Endothelial cell of hepatic sinusoid (primary cell): Measurements from ENCODE around the gene PEX26.
"Not testable (repeated sequence)": the region's sequence is repeated elsewhere in the genome, so short reads cannot be mapped to it uniquely, and the experiment has no call there.

Source experiments
- in situ Hi-C: cut with HindIII; loops from 2 replicates; pipeline ENCODE4 v1.10.0; 2017; ENCODE audit warnings: low sequenced_read_pairs

Gene PEX26

DNA sequence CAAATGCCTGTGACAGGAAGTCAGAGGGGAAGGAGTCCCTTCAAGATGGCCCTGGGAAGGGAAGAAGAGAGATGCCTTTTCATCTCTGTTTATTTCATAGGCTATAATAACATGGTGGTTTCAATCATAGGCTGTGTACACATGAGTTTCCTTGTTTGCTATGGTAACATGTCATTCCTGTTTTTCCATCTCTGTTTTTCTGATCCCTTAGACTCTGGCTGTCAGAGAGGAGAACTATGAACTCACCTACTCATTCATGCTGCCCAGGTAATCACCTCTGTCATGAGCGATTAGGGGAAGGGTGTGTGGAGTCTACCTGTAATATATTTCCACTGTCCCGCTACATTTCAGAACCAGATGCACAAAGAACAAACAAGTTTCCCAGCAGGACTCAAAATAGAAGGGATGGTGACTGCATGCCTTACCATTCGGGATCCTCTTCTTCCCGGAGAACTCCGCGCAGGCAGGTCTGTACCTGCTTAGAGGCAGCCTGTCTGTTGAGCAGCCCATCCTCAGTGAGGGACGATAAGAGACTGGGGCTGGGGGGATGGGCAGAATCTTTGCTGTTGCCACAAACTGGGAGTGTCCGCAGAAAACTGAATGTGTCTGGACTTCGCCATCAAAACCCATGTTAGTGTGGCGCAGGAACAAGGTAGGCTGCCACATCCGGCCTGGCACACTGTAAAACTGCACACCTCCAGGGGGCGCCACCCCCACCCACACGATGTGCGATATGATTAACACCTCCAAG is 7.1 kb upstream of the PEX26 start:
- in situ Hi-C loops, result no loop called here

DNA sequence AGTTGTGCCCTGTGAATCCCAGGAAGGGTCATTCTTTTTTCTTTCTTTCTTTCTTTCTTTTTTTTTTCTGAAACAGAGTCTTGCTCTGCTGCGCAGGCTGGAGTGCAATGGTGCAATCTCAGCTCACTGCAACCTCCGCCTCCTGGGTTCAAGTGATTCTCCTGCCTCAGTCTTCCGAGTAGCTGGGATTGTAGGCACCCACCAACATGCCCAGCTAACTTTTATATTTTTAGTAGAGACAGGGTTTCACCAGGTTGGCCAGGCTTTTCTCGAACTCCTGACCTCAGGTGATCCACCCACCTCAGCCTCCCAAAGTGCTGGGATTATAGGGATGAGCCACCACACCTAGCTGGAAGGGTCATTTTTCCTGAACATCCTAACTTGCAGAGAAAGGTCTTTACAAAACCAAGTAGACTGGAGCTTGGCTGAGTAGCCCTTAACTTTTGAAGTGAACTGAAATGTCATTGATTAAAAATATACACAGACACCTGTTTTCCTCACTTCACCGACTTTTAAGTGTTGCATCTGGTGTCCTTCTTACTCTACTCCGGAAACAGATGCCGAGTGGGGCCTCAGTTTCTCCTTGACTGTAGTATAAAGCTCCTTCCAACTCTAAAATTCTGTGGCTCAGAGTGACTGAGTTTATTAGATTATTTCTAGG is 6.4 kb upstream of the PEX26 start:
- in situ Hi-C loops, result not testable (repeated sequence)

DNA sequence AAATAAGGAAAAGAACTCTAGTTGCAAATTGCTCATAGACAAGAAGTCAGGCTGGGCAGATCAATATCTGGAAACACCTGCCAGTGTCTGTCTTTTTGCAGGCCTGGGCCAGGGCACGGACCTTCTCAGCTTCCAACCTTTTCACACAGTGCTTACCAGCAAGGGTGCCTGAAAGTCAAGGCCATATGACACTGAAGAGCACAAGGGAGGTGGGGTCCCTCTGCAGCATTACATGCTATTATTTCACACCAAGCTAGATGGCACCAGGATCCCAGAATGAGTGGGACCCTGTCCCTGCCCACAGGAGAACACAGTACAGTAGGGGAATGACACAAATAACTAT is 5.9 kb upstream of the PEX26 start:
- in situ Hi-C loops, result no loop called here

DNA sequence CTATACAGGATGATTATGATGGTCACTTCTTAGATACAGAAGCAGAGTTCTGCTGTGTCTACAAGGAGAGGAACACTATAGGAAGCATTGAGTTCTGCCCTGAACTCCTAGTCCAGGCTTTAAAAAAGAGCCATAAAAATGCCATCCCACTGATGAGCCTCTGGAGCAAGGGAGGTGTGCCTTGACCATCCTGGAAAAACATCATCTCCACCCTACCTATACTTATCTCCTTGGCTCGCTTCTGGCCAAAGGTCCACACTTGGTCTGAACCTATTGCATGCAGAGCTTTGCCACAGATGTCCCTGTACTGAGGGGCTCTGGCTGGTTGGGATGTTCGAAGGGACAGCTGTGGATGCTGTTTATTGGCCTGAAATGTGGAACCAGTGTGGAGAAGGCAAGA is 4.3 kb upstream of the PEX26 start:
- in situ Hi-C loops, result no loop called here

DNA sequence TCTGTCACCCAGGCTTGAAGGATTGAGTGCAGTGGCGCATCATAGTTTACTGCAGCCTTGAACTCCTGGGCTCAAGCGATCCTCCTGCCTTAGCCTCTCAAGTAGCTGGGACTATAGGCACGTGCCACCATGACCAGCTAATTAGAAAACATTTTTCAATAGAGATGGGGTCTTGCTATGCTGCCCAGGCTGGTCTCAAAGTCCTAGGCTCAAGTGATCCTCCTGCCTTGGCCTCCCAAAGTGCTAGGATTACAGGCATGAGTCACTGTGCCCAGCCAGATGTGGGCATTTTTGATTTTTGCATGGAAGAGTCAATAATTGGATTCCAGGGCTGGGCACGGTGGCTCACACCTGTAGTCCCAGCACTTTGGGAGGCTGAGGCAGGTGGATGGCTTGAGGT is 3.9 kb upstream of the PEX26 start:
- in situ Hi-C loops, result not testable (repeated sequence)

DNA sequence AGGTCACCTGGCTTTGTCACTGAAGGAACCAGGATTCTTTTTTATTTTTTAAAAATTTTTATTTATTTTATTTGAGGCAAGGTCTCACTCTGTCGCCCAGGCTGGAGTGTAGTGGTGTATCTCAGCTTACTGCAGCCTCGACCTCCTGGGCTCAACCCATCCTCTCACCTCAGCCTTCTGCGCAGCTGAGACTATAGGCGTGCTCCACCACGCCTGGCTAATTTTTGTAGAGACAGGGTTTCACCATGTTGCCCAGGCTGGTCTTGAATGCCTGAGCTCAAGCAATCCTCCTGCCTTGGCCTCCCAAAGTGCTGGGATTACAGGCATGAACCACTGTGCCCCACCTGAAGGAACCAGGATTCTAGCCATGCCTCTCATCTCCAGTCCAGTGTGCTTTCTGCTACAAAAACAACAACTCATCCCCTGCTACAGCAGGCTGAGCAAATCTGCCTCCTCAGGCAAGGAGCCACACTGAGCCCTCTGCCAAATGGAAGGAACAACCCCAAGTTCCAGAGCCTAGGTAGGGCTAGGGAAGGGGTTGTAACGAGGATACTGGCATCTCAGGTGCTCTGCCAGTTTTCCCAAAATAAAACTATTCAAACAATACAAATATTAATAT is 2.6 kb upstream of the PEX26 start:
- in situ Hi-C loops, result no loop called here

DNA sequence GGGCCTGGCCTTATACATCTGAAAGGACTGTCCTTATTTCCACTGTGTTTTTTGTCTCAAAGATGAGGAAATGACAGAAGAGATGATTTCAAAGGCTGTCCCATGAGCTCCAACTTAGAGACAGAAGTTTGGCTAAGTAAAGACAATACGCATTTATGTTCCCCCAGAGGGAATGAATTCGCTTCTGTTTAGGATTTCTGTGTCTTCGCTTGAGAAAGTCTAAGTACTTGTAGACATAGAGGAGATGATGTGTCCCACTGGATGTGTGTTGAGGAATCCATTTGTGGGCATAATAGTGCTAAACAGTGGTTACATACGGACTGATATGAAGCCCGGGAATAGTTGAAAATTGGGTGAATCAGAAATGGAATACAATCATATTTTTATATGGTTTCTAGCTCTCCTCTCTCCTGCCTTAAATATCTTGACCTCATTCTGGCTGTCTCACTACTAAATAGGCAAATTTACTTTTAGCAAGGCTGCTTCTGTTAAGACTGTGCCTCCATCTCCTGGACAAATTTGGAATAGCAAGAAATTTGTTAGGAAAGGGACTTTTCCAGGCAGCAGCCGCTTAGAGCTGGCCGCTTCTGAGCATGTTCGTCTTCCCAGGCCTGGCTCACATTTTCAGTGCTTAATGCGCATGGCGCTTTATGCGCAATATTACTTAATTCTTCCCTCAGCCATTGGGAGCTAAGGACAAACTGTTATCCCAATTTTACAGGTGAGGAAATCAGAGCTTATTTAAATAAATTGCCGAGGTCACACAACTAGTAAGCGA is 1.9 kb upstream of the PEX26 start:
- in situ Hi-C loops, result no loop called here

DNA sequence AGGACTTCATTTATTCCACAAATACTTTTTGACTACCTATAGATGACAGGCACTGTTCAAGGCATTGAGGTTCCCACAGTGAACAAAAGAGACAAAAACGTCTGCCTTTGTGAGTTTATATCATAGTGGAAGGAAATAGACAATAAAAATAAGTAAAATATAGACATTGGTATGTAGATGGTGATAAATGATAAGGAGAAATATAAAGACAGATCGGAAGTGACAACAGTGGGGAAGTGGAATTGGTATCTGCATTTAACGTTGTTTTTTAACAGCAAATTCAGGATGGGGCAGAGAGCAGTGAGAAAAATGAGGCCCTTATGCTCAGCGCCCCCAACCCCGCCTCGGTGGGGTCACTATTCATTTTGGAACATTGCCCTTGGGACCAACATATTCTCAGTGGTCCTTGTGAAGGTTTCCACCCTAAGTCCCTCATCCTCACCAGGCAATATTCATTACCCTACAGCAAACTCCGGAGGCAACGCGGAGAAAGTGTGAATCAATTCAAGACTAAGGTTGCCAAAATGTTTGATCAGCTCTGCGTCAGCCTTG is 627 bp upstream of the PEX26 start:
- in situ Hi-C loops, result no loop called here

DNA sequence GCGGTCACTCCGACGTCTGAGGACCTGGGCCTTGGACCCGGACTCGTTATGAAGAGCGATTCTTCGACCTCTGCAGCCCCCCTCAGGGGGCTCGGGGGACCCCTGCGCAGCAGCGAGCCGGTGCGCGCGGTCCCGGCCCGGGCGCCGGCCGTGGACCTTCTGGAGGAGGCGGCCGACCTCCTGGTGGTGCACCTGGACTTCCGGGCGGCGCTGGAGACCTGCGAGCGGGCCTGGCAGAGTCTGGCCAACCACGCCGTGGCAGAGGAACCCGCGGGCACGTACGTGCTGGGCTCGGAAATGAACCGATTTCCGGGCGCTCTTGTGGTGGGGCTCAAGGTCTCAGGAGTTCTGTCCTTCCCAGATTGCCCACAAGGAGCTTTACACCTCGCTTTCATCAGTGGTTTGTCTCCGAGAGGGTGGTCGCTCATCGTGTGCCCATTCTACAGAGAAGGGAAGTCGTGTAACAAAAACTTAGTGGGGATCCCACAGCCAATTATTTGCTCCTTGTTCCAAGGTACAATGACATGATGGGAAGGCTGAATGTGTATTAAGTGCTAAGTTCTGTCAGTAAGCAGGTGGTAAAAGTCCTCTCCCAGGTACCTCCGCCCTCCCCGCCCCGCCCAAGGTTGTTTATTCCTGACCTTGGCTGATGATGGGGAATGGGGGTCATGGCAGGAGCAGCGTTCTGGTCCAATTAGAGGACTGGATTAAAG is 695 bp downstream of the PEX26 start:
- in situ Hi-C loops, result no loop called here

DNA sequence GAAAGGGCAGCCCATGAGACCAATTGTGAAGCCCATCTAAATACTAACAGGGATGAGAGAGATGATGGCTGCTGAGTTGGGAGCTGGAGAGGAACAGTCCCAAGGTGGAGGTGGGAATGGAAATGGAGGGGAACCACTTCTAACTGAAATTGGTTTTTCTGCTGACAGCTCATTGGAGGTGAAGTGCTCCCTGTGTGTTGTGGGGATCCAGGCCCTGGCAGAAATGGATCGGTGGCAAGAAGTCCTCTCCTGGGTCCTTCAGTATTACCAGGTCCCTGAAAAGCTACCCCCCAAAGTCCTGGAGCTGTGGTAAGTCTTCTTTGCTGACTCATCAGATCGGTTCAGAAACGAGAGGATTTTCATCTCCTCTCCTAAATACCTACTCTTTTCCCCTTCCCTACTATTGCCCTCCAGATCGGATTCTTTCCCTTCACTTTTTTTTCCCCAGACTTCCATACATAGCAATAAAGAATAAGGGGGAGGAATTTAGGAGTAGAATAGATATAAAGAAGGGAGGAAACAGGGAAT is 2.0 kb downstream of the PEX26 start:
- in situ Hi-C loops, result no loop called here

DNA sequence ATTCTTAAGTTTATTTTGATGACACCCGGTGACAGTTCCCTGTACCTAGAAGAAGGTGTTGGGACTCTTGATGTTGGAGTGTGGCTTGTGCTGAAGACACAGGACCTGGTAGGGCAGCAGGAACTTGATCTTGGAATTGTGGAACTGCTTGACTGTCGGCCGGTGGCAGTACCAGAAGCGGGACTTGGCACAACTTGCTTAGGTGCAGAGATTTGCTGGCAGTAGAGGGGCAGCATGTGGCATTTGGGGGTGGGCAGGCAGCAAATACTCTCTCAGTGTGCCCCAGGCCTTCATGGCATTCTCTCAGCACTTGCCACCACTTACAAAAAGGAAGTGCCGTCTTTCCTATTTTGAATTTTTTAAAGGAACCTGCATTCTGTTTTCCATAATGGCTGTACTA is 3.6 kb downstream of the PEX26 start:
- in situ Hi-C loops, result no loop called here

DNA sequence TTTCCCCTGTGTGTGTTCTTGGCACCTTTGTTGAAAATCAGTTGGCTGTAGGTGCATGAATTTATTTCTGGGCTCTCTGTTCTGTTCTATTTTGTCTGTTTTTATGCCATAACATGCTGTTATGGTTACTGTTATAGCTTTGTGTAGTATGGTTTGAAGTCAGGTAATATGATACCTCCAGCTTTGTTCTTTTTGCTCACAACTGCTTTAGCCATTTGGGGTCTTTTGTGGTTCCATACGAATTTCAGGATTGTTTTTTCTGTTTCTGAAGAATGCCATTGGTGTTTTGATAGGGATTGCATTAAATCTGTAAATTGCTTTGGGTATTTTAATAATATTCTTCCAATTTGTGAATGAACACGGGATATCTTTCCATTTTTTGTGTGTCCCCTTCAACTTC is 4.7 kb downstream of the PEX26 start:
- in situ Hi-C loops, result no loop called here

DNA sequence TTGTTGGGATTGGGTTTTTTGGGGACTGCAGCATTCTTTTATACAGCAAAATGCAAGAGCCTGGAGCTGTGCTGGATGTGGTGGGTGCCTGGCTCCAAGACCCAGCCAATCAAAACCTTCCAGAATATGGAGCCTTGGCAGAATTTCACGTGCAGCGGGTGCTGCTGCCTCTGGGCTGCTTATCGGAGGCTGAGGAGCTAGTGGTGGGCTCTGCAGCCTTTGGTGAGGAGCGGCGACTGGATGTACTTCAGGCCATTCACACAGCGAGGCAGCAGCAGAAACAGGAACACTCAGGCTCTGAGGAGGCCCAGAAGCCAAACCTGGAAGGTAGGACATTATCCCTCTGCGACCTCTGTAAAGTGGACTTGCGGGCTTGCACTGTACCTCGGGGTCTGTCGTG is 5.6 kb downstream of the PEX26 start:
- in situ Hi-C loops, result no loop called here

DNA sequence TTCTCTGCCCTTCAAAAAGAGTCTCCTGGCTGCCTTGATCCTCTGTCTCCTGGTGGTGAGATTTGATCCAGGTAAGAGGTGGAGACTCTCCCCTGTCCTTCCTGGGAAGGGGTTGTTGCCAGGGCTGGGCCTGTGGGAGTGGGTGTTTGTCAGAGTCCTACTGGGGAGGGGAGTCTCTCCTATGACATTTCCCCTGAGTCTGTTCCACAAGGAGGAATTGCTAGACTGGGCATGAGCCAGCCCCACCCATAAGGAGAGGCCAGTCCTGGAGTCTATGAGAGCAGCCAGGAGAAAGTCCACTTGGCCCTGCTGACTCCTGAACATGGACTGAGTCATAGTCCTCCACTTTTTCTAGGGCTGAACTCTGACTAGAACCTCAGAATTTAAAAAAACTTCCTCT is 7.4 kb downstream of the PEX26 start:
- in situ Hi-C loops, result no loop called here

DNA sequence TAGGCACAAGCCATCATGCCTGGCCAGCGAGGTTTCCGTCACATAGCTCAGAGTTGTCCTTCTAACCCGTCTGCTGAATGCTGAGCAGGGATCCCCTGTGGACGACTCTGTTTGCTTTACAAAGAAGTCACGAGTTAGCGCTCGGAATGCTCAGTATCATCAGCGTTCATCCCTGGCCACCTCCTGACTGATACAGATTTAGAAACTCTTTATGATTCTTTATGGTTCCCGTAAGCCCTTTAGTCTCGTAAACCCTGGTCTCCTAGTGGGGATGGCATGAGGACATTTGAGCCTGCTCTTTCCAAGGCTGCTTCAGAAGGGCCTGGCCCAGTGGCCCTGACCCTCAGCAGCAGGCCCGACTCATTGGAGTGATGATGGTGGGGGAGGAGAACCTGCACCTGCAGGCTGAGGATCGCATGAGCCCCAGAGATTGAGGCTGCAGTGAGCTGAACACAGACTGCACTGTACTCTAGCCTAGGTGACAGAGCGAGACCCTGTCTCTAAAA is 9.6 kb downstream of the PEX26 start:
- in situ Hi-C loops, result no loop called here

DNA sequence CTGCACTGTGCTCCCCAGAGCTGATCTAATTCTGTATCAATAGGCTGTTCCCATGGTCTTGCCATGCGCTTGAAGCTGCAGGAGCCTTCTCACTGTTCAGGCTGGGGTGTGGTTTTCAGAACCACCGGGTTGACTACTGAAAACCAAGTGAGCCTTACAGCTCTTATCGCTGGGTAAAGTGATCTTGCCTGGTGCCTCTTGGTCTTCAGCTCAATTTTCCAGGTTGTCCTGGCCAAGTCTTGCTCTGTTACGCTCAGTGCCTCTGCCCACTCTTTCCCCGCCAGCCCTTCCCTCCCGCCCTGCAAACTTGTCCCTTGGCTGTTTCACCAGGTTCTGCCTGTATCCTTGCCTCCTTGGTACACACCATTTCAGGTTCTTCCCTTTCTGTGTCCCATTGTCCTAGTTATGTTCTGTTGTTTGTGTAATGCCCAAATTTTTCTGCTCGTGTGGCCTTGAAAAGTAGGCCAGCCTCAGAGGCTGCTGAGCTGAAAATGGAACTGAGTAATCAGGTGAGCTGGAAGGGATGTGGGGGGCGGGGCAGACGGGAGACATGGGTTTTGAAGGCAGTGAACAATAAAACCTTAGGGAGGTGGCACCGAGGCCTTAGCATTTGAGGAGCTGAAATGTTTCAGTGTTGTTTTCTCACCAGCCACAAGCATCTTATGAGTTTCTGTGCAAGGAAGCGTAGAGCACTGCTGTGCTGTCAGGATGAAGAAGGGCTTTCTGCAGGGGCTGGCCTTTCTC is 11.2 kb downstream of the PEX26 start:
- in situ Hi-C loops, result no loop called here

DNA sequence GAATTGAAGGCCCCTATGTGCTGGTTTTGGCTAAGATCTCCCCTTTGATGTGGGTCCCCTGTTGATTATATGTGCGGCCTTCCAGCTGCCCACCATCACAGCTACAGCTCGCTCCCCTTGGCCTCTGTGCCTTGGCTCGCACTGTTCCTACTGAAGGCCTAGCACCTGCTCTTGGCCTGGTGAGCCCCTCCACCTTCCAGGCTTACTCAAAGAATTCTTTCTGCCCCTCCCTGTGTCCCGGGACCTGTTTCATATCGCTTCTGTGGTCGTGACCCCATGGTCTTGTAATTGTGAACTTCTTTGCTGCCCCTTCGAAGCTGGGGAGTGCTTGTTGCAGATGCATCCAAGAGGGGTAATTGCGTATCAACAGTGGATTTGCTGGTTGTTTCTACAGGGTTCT is 12.5 kb downstream of the PEX26 start:
- in situ Hi-C loops, result no loop called here

DNA sequence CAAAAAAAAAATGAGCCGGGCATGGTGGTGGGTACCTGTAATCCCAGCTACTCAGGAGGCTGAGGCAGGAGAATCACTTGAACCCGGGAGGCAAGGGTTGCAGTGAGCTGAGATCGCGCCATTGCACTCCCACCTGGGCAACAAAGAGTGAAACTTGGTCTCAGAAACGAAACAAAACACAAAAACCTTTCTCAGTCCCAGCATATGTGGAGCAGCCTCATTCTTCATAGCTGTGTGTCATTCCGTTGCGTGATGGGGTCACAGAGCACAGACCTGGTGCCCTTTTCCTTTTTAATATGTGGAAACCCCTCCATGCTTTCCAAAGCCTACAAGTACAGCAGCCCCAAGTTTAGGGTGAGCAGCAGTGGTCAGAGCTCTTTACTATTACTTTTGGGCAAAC is 13.7 kb downstream of the PEX26 start:
- in situ Hi-C loops, result no loop called here

DNA sequence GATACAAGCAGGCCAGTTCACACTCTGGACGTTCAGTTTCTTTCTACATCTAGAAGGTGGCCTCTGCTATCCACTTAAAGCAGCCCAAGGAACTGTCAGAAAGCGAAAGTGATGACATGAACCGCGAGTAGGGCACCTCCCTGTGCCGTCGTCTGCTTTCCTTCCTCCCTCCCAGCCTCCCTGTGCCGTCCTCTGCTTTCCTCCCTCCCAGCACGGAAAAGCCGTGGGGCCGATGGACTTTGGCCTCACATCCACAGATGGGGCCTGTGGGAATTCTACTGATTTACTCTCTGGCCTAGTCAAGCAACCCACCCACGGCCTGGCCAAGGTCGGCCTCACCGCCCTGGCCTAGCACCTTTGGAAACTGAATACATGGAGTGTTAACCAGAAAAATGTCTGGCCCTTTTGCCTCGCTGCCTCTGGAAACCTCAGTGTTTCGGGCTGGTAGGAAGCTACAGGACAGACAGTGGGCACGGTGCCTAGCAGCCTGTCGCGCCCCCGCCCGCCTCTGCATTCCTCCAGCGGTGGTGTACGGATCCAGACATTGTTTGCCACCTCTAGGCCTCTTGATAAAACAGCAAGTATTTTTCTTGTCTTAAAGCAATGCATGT is 14.2 kb downstream of the PEX26 start:
- in situ Hi-C loops, result no loop called here
